Heart left ventricle (tissue), 16 donors: ENCODE measurements around the gene C1orf141. TPM values are rescaled to one million over a fixed set of nuclear protein-coding genes. Genes with fewer than 3 reads are reported as not detected.

Experiments used
- ATAC-seq, 4 donors: fragments of 200-7000 bp; cut with Tn5 transposase; one replicate each; pipeline ENCODE4 v1.9.1; 2020 to 2022; ENCODE audit warnings: moderate library complexity in 4 of 4, mild to moderate bottlenecking in 3 of 4, moderate number of reproducible peaks in 1 of 4
- DNase-seq, 5 donors: peaks; one replicate each; pipeline ENCODE4 v3.0.0-alpha.2; 2020
- H3K27ac ChIP-seq, 12 donors: fragments of 200-600 bp; sonication (generic) in 4 of 12; one replicate each; pipeline versions ENCODE4 v1.5.0 to v1.8.0; 2016 to 2022; ENCODE audit warnings: mild to moderate bottlenecking in 2 of 12
- H3K27me3 ChIP-seq, 9 donors: fragments of 200-600 bp; sonication (generic) in 2 of 9; one replicate each; pipeline versions ENCODE4 v1.5.1 to v1.8.0; 2016 to 2022; ENCODE audit warnings: mild to moderate bottlenecking in 3 of 9
- H3K36me3 ChIP-seq, 9 donors: fragments of 200-600 bp; sonication (generic) in 2 of 9; one replicate each; pipeline versions ENCODE4 v1.5.0 to v1.8.0; 2018 to 2022; ENCODE audit warnings: mild to moderate bottlenecking in 2 of 9
- H3K4me1 ChIP-seq, 12 donors: fragments of 200-600 bp; sonication (generic) in 4 of 12; one replicate each; pipeline versions ENCODE4 v1.5.0 to v1.8.0; 2016 to 2022; ENCODE audit warnings: mild to moderate bottlenecking in 3 of 12
- H3K4me3 ChIP-seq, 12 donors: fragments of 200-600 bp; sonication (generic) in 4 of 12; one replicate each; pipeline versions ENCODE4 v1.5.0 to v1.8.0; 2017 to 2022; ENCODE audit warnings: mild to moderate bottlenecking in 9 of 12, moderate library complexity in 4 of 12
- H3K9me3 ChIP-seq, 12 donors: fragments of 200-600 bp; sonication (generic) in 4 of 12; one replicate each; pipeline versions ENCODE4 v1.5.0 to v1.8.0; 2016 to 2022; ENCODE audit warnings: mild to moderate bottlenecking in 1 of 12
- POLR2A ChIP-seq, 2 donors: fragments of 450-650 bp; IDR thresholded peaks; one replicate each; pipeline ENCODE4 v1.6.1; 2017; ENCODE audit warnings: antibody characterized with exemption in 2 of 2, mild to moderate bottlenecking in 2 of 2, moderate library complexity in 2 of 2
- WGBS, 4 donors: extraction: QIAGEN DNeasy Blood & Tissue Kit in 2 of 4; methylation state at CpG; one replicate each; pipeline versions ENCODE4 v1.1.5 to v1.1.7; 2013 to 2018; 5-methylcytosine and 5-hydroxymethylcytosine counted together
- intact Hi-C, 10 donors: fragments of 100-400 bp; cut with DNase I; formaldehyde crosslinking; loops; one replicate each; pipeline versions ENCODE4 v1.11.1 to v1.14.2; 2022
- polyA plus RNA-seq, 2 donors: library from polyadenylated mRNA; stranded (reverse); fragments of 200-250 nt; gene quantifications; one replicate each; pipeline ENCODE4 v1.2.3, GENCODE V29; 2013
- total RNA-seq, 9 donors: library from RNA; depleted of rRNA in 2 of 9; stranded (reverse); fragments of >200 nt in 2 of 9; fragmentation: NEBNext Ultra II Directional in 3 of 9; extraction: Animal tissue kit (Norgen Biotek cat#: 25700) in 3 of 9; gene quantifications; one replicate each; pipeline versions ENCODE4 v1.1.0 to v1.2.4, GENCODE V29; 2016 to 2023
- TF ChIP-seq, protein P1 (sequence below), 12 donors: fragments of 200-600 bp; sonication (generic) in 4 of 12; IDR thresholded peaks; one replicate each; pipeline versions ENCODE4 v1.5.0 to v1.8.0; 2018 to 2022; ENCODE audit warnings: antibody characterized with exemption in 12 of 12, mild to moderate bottlenecking in 5 of 12
- donor health status: ischemic (EF 13 %, LVEDD 7.1; RV severe dilation, severe dysfunction).
- donor health status: healthy with polysubstance abuse.
- donor health status: DM: no; HTN: yes; CAD: no.
- donor health status: DM: no; HTN: no; CAD: no.
- donor health status: ischemic (EF 25% LVEDD 6.9; RV normal size, moderate dysfunction).
- donor health status: ischemic (EF 25% LVEDD 5.7; RV mildly dilated, moderate dysfunction).
- donor health status: healthy.
- donor health status: DM: yes; HTN: yes; CAD: no.
- donor health status: ischemic (EF 35%, LVEDD 5.7; RV mildly dilated, moderate dysfunction).
- donor health status: nonischemic (EF 11% LVEDD 7.7; RV severe dilation, severe dysfunction).
- donor health status: DM: yes; HTN: yes; CAD: no.
- donor health status: PGD.
- donor health status: ischemic (EF 29% LVEDD 5.4; RV normal size, mild dysfunction).
- donor health status: nonischemic (EF 23%, LVEDD 6.1; RV moderate dilation, normal function).

Gene C1orf141
- total and polyA plus RNA-seq, 11 donors, result not detected

DNA sequence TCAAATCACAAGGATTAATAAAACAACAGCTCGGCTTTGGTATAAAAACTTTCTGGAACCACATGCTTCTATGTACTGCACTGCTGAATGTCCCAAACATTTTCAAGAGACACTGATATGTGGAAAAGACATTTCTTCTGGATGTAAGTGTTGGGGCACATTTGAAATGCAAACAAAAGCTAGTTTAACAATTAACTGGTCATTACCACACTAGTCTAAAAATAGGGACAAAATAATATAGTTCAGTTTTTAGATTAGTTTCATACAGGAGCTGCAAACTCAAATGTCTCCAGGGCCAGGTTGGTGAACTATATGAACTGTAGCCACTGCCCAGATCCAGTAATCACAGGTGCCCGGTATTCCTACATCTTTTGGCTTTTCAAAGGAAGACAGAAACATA is 34.7 kb upstream of the C1orf141 start:
- Histone ChIP-seq H3K36me3 (no peaks in the 10 kb centered on the region), H3K9me3 (peaks cover 0 to 2% (median 0%) of the 10 kb centered on the region in 12 donors), H3K27me3 (no peaks in the 10 kb centered on the region), H3K4me3 (no peak overlapping the region), H3K4me1 (peaks cover 0 to 5% (median 0%) of the 10 kb centered on the region in 12 donors), H3K27ac (no peak overlapping the region)
- intact Hi-C loops, result no loop called here
- TF ChIP-seq POLR2A (IDR thresholded peaks at IDR 0.05), result no peak
- 79 to 95% (median 91%) methylated on average over 2 of the region's 2 CpGs for WGBS, 4 donors
- DNase-seq (no peak), ATAC-seq (no peak)

GRCh38 chr1:67166196-67166595 is 31.4 kb upstream of the C1orf141 start, which contains the start of gene IL23R:
Gene IL23R (plus strand): TSS chr1:67166454. CDS start chr1:67168121, 1,667 bp downstream.
- H3K27ac ChIP-seq, result no peak within 1 kb of the TSS
- no peak within 1 kb of the TSS for H3K4me3 ChIP-seq
- TF ChIP-seq, protein P1, sequence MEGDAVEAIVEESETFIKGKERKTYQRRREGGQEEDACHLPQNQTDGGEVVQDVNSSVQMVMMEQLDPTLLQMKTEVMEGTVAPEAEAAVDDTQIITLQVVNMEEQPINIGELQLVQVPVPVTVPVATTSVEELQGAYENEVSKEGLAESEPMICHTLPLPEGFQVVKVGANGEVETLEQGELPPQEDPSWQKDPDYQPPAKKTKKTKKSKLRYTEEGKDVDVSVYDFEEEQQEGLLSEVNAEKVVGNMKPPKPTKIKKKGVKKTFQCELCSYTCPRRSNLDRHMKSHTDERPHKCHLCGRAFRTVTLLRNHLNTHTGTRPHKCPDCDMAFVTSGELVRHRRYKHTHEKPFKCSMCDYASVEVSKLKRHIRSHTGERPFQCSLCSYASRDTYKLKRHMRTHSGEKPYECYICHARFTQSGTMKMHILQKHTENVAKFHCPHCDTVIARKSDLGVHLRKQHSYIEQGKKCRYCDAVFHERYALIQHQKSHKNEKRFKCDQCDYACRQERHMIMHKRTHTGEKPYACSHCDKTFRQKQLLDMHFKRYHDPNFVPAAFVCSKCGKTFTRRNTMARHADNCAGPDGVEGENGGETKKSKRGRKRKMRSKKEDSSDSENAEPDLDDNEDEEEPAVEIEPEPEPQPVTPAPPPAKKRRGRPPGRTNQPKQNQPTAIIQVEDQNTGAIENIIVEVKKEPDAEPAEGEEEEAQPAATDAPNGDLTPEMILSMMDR (IDR thresholded peaks at IDR 0.05), result no peak
- TF ChIP-seq POLR2A (IDR thresholded peaks at IDR 0.05), result no peak
- H3K27me3 ChIP-seq, result no peaks in the 10 kb centered on the region
- peak; percentile 83 to 98 (median 94) for ATAC-seq
- no peaks in the 10 kb centered on the region for H3K36me3 ChIP-seq
- DNase-seq, result peak in 4 of 5 donors; percentile 27 to 68 (median 48)
- peaks cover 0 to 2% (median 0%) of the 10 kb centered on the region in 12 donors for H3K9me3 ChIP-seq
- peaks cover 0 to 5% (median 0%) of the 10 kb centered on the region in 12 donors for H3K4me1 ChIP-seq
- WGBS, 4 donors, result 30 to 46% (median 35%) methylated on average over 4 of the region's 4 CpGs
- intact Hi-C loops, result no loop called here

DNA sequence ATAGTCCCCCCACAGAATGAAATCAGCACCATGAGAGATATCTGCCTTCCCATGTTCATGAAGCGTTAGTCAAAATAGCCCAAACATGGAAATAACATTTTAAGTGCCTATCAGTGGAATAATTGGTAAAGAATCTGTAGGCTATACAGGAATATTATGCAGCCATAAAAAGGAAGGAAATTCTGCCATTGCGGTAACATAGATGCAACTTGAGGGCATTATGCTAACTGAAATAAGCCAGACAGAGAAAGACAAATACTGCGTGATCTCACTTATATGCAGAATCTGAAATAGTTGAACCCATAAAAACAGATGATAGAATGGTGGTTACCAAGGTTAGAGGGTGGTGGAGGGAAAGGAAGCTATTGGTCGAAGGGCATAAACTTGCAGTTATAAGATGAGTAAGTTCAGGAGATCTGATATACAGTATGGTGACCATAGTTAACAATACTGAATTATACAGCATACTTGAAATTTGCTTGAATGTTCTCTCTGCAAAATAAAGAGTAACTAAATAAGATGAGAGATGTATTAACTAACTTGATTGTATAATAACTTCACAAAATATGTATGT is 30.8 kb upstream of the C1orf141 start:
- H3K4me3 ChIP-seq, result no peak overlapping the region
- H3K4me1 ChIP-seq, result peaks cover 0 to 5% (median 0%) of the 10 kb centered on the region in 12 donors
- 92 to 95% (median 94%) methylated on average over 4 of the region's 4 CpGs for WGBS, 4 donors
- H3K27ac ChIP-seq, result no peak overlapping the region
- ATAC-seq (no peak), DNase-seq (no peak)
- no peaks in the 10 kb centered on the region for H3K27me3 ChIP-seq
- H3K9me3 ChIP-seq, result peaks cover 0 to 2% (median 0%) of the 10 kb centered on the region in 12 donors
- TF ChIP-seq POLR2A (IDR thresholded peaks at IDR 0.05), result no peak
- TF ChIP-seq, protein P1 (IDR thresholded peaks at IDR 0.05), result no peak
- intact Hi-C loops, result no loop called here
- no peaks in the 10 kb centered on the region for H3K36me3 ChIP-seq

DNA sequence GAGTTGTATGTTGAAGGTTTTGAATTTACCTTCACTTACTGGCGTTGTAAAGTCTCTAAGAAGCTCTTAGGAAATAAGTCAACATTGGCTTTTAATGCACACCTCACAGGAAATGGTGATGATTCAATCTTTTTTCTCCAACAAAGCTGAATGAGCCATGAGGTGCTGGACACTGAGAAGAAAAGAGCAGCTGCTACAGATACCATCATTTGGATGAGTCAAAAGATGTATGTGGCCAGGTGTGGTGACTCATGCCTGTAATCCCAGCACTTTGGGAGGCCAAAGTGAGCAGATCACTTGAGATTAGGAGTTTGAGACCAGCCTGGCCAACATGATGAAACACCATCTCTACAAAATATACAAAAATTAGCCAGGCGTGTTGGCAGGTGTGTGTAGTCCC is 28.2 kb upstream of the C1orf141 start:
- peaks cover 0 to 2% (median 0%) of the 10 kb centered on the region in 12 donors for H3K9me3 ChIP-seq
- no peaks in the 10 kb centered on the region for H3K36me3 ChIP-seq
- TF ChIP-seq, protein P1 (IDR thresholded peaks at IDR 0.05), result no peak
- TF ChIP-seq POLR2A (IDR thresholded peaks at IDR 0.05), result no peak
- H3K4me1 ChIP-seq, result no peaks in the 10 kb centered on the region
- DNase-seq, result no peak
- H3K27ac ChIP-seq, result no peak overlapping the region
- intact Hi-C loops, result no loop called here
- no peak for ATAC-seq
- H3K27me3 ChIP-seq, result no peaks in the 10 kb centered on the region
- 91 to 96% (median 93%) methylated on average over 2 of the region's 2 CpGs for WGBS, 4 donors
- no peak overlapping the region for H3K4me3 ChIP-seq

DNA sequence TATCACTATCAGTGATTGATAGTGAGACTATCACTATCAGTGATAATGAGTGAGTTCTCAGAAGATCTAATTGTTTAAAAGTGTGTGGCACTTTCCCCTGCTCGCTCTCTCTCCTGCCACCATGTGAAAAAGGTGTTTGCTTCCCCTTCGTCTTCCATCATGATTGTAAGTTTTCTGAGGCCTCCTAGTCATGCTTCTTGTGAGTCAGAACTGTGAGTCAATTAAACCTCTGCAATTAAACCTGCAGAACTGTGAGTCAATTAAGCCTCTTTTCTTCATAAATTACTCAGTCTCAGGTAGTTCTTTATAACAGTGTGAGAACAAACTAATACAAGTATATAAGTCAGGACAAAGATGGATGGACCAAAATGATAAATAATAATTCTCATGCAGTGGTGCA is 24.5 kb upstream of the C1orf141 start:
- Histone ChIP-seq H3K9me3 (peaks cover 0 to 6% (median 0%) of the 10 kb centered on the region in 12 donors), H3K4me3 (no peak overlapping the region), H3K27ac (no peak overlapping the region), H3K27me3 (peaks cover 0 to 14% (median 0%) of the 10 kb centered on the region in 9 donors), H3K36me3 (no peaks in the 10 kb centered on the region), H3K4me1 (no peaks in the 10 kb centered on the region)
- TF ChIP-seq, protein P1 (IDR thresholded peaks at IDR 0.05), result no peak
- no peak for TF ChIP-seq POLR2A (IDR thresholded peaks at IDR 0.05)
- DNase-seq (no peak), ATAC-seq (no peak)
- intact Hi-C loops, result no loop called here
- WGBS, 4 donors, result 81 to 91% (median 81%) methylated on average over 2 of the region's 2 CpGs
